HepG2 (cell line): ENCODE results near the gene OBI1. TPM values are rescaled to one million over a fixed set of nuclear protein-coding genes. Genes with fewer than 3 reads are reported as not detected.

Source experiments
- AGO2 ChIP-seq: fragments of 200-400 bp; formaldehyde crosslinking; optimal IDR thresholded peaks from 2 replicates; pipeline ENCODE3; 2017; ENCODE audit warnings: mild to moderate bottlenecking, low read depth, low read length, moderate library complexity
- CAMTA2 ChIP-seq: sonication (generic); formaldehyde crosslinking; IDR thresholded peaks from 2 replicates; pipeline ENCODE4 v1.4.0; 2020; ENCODE audit warnings: mild to moderate bottlenecking, missing genetic modification reagents, borderline replicate concordance
- DR1 ChIP-seq: sonication (generic); formaldehyde crosslinking; IDR thresholded peaks from 2 replicates; pipeline ENCODE4 v1.8.0; 2021; ENCODE audit warnings: mild to moderate bottlenecking, missing genetic modification reagents, inconsistent platforms
- GTF2F1 ChIP-seq: fragments of 150-350 bp; IDR thresholded peaks from 2 replicates; pipeline ENCODE4 v1.6.1; 2014; ENCODE audit warnings: low read length
- MAZ ChIP-seq, 2 experiments: sonication (generic) in 1 of 2; formaldehyde crosslinking in 1 of 2; IDR thresholded peaks; 2 replicates each; pipeline versions ENCODE4 v1.5.0 to v1.6.1; 2012 to 2020; ENCODE audit warnings: low read depth in 2 of 2, mild to moderate bottlenecking in 2 of 2, borderline replicate concordance in 1 of 2, improper control_type of control experiment in 1 of 2, low read length in 1 of 2, missing genetic modification reagents in 1 of 2, moderate library complexity in 1 of 2
- NR2F6 ChIP-seq, 2 experiments: IDR thresholded peaks; 2 replicates each; pipeline ENCODE4 v1.6.1; 2016; ENCODE audit warnings: antibody characterized with exemption in 1 of 2, mild to moderate bottlenecking in 1 of 2
- RBFOX2 ChIP-seq: fragments of 200-400 bp; formaldehyde crosslinking; IDR thresholded peaks from 2 replicates; pipeline ENCODE4 v1.6.1; 2017; ENCODE audit warnings: low read depth, mild to moderate bottlenecking, low read length
- SOX13 ChIP-seq, 3 experiments: fragments of 450-650 bp in 1 of 3; sonication (generic) in 1 of 3; formaldehyde crosslinking in 1 of 3; IDR thresholded peaks in 2 of 3; conservative IDR thresholded peaks in 1 of 3; 2 replicates each; pipeline versions ENCODE4 v1.5.0 to v1.6.1; 2016 to 2020; ENCODE audit warnings: antibody characterized with exemption in 1 of 3, mild to moderate bottlenecking in 1 of 3, missing compliant biosample characterization in 1 of 3, missing genetic modification reagents in 1 of 3, moderate library complexity in 1 of 3
- ZNF333 ChIP-seq: sonication (generic); formaldehyde crosslinking; IDR thresholded peaks from 2 replicates; pipeline ENCODE4 v1.4.0; 2020; ENCODE audit warnings: mild to moderate bottlenecking, missing genetic modification reagents, borderline replicate concordance
- ZSCAN31 ChIP-seq: sonication (generic); formaldehyde crosslinking; IDR thresholded peaks from 2 replicates; pipeline ENCODE4 v1.5.0; 2020; ENCODE audit warnings: low read depth, mild to moderate bottlenecking, missing genetic modification reagents
- polyA plus RNA-seq, 8 experiments: library from polyadenylated mRNA; depleted of rRNA in 3 of 8; stranded (reverse) in 7 of 8; unstranded in 1 of 8; fragments of >200 nt; fragmentation: Illumina TruSeq in 4 of 8; extraction: Trizol in 4 of 8; gene quantifications; 2 replicates each; pipeline versions ENCODE4 v1.2.1 to v1.2.3, GENCODE V29; 2011 to 2016; ENCODE audit warnings: low read depth in 4 of 8, missing spikeins in 1 of 8, mixed read lengths in 1 of 8; ENCODE audit not compliant: insufficient read depth in 1 of 8
- total RNA-seq, 5 experiments: library from RNA; depleted of rRNA; stranded (reverse); fragments of >200 nt; fragmentation: Illumina TruSeq; extraction: Trizol; gene quantifications; 2 replicates each; pipeline ENCODE4 v1.2.3, GENCODE V29; 2016; ENCODE audit warnings: low read depth in 1 of 5
- TF ChIP-seq, protein P1 (sequence below): sonication (generic); formaldehyde crosslinking; IDR thresholded peaks from 2 replicates; pipeline ENCODE4 v1.4.0; 2020; ENCODE audit warnings: mild to moderate bottlenecking, missing genetic modification reagents
- TF ChIP-seq, protein P2 (sequence below): IDR thresholded peaks from 2 replicates; pipeline ENCODE4 v1.6.1; 2016; ENCODE audit warnings: missing compliant biosample characterization, missing genetic modification reagents, borderline replicate concordance
- TF ChIP-seq, protein P3 (sequence below): IDR thresholded peaks from 2 replicates; pipeline ENCODE4 v1.6.1; 2016; ENCODE audit warnings: low read depth, missing genetic modification reagents, missing compliant biosample characterization
- TF ChIP-seq, protein P4 (sequence below): sonication (generic); formaldehyde crosslinking; IDR thresholded peaks from 2 replicates; pipeline ENCODE4 v1.5.1; 2020; ENCODE audit warnings: mild to moderate bottlenecking, missing genetic modification reagents, moderate library complexity

The OBI1 gene
- total and polyA plus RNA-seq, 2 of the 13 experiments (the other 11 are each of a cell fraction or from before 2014, with no cell fraction given), result 7.8 to 23.5 TPM

DNA sequence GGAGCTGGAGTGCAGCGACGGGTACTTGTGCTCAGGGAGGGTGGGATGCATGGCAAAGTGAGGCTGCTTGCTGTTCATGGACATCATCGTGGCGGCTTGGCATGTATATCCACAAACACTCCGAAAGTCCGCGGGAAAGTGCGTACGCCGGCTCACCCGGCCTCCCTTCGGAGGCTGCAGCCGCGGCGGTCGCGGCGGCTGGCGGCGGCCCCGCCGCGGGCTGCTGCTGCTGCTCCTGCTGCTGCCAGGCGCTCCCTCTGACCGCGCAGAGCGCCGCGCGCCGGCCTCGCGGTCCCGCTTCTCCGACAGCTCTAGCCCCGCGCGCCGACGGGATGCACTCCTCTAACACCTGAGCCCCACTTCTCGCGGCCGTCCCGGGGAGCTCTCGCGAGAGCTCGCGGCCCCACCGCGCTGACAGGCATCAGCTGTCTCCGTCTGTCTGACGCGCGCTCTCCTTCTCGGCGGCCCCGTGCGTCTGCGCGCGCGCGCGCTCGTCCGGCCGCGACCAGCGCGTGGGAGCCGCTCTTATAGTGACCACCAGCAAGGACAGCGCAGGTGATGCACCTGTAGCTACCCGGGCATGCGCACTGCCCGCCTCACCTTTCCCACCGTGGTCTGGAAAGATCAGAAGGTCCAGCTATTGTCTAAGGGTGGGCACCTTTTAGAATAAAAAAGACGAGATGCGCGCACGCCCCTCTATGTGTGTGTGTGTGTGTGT is 55.6 kb downstream of the OBI1 start, which contains the start of gene POU4F1 (continued):
- TF ChIP-seq AGO2, result no peak
- no peak for TF ChIP-seq NR2F6 (IDR thresholded peaks at IDR 0.05)
- TF ChIP-seq NR2F6 (CRISPR knock-in tag; IDR thresholded peaks at IDR 0.05), result 0 out of 2 replicates have a peak, but pooled peaks have one; percentile 13
- no peak for TF ChIP-seq GTF2F1
- TF ChIP-seq SOX13 (IDR thresholded peaks at IDR 0.05), result no peak
- TF ChIP-seq SOX13 (CRISPR knock-in tag; conservative IDR thresholded peaks at IDR 0.05 in 1 of 2, IDR thresholded peaks at IDR 0.05 in 1 of 2), result peak in 1 of 2 experiments; percentile 25; a peak in 1 of 4 replicates
- peak; percentile 57; the same call in 1 of the 2 replicates for TF ChIP-seq ZSCAN31 (CRISPR knock-in tag)
- TF ChIP-seq, protein P1, sequence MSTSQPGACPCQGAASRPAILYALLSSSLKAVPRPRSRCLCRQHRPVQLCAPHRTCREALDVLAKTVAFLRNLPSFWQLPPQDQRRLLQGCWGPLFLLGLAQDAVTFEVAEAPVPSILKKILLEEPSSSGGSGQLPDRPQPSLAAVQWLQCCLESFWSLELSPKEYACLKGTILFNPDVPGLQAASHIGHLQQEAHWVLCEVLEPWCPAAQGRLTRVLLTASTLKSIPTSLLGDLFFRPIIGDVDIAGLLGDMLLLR, result peak; percentile 37; the same call in 1 of the 2 replicates
- TF ChIP-seq ZNF333 (CRISPR knock-in tag), result no peak
- TF ChIP-seq, protein P2, sequence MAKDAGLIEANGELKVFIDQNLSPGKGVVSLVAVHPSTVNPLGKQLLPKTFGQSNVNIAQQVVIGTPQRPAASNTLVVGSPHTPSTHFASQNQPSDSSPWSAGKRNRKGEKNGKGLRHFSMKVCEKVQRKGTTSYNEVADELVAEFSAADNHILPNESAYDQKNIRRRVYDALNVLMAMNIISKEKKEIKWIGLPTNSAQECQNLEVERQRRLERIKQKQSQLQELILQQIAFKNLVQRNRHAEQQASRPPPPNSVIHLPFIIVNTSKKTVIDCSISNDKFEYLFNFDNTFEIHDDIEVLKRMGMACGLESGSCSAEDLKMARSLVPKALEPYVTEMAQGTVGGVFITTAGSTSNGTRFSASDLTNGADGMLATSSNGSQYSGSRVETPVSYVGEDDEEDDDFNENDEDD (CRISPR knock-in tag), result peak; percentile 71; the same call in 1 of the 2 replicates
- TF ChIP-seq, protein P3, sequence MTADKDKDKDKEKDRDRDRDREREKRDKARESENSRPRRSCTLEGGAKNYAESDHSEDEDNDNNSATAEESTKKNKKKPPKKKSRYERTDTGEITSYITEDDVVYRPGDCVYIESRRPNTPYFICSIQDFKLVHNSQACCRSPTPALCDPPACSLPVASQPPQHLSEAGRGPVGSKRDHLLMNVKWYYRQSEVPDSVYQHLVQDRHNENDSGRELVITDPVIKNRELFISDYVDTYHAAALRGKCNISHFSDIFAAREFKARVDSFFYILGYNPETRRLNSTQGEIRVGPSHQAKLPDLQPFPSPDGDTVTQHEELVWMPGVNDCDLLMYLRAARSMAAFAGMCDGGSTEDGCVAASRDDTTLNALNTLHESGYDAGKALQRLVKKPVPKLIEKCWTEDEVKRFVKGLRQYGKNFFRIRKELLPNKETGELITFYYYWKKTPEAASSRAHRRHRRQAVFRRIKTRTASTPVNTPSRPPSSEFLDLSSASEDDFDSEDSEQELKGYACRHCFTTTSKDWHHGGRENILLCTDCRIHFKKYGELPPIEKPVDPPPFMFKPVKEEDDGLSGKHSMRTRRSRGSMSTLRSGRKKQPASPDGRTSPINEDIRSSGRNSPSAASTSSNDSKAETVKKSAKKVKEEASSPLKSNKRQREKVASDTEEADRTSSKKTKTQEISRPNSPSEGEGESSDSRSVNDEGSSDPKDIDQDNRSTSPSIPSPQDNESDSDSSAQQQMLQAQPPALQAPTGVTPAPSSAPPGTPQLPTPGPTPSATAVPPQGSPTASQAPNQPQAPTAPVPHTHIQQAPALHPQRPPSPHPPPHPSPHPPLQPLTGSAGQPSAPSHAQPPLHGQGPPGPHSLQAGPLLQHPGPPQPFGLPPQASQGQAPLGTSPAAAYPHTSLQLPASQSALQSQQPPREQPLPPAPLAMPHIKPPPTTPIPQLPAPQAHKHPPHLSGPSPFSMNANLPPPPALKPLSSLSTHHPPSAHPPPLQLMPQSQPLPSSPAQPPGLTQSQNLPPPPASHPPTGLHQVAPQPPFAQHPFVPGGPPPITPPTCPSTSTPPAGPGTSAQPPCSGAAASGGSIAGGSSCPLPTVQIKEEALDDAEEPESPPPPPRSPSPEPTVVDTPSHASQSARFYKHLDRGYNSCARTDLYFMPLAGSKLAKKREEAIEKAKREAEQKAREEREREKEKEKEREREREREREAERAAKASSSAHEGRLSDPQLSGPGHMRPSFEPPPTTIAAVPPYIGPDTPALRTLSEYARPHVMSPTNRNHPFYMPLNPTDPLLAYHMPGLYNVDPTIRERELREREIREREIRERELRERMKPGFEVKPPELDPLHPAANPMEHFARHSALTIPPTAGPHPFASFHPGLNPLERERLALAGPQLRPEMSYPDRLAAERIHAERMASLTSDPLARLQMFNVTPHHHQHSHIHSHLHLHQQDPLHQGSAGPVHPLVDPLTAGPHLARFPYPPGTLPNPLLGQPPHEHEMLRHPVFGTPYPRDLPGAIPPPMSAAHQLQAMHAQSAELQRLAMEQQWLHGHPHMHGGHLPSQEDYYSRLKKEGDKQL, result no peak
- no peak for TF ChIP-seq MAZ (IDR thresholded peaks at IDR 0.05; ENCODE audit: borderline replicate concordance, low read depth, low read length)
- 0 out of 2 replicates have a peak, but pooled peaks have one; percentile 32 for TF ChIP-seq MAZ (CRISPR knock-in tag; IDR thresholded peaks at IDR 0.05; ENCODE audit: low read depth)
- TF ChIP-seq, protein P4, sequence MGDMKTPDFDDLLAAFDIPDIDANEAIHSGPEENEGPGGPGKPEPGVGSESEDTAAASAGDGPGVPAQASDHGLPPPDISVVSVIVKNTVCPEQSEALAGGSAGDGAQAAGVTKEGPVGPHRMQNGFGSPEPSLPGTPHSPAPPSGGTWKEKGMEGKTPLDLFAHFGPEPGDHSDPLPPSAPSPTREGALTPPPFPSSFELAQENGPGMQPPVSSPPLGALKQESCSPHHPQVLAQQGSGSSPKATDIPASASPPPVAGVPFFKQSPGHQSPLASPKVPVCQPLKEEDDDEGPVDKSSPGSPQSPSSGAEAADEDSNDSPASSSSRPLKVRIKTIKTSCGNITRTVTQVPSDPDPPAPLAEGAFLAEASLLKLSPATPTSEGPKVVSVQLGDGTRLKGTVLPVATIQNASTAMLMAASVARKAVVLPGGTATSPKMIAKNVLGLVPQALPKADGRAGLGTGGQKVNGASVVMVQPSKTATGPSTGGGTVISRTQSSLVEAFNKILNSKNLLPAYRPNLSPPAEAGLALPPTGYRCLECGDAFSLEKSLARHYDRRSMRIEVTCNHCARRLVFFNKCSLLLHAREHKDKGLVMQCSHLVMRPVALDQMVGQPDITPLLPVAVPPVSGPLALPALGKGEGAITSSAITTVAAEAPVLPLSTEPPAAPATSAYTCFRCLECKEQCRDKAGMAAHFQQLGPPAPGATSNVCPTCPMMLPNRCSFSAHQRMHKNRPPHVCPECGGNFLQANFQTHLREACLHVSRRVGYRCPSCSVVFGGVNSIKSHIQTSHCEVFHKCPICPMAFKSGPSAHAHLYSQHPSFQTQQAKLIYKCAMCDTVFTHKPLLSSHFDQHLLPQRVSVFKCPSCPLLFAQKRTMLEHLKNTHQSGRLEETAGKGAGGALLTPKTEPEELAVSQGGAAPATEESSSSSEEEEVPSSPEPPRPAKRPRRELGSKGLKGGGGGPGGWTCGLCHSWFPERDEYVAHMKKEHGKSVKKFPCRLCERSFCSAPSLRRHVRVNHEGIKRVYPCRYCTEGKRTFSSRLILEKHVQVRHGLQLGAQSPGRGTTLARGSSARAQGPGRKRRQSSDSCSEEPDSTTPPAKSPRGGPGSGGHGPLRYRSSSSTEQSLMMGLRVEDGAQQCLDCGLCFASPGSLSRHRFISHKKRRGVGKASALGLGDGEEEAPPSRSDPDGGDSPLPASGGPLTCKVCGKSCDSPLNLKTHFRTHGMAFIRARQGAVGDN (CRISPR knock-in tag), result peak; percentile 91
- TF ChIP-seq RBFOX2, result peak; percentile 52; the same call in 1 of the 2 replicates
- 0 out of 2 replicates have a peak, but pooled peaks have one; percentile 21 for TF ChIP-seq CAMTA2 (CRISPR knock-in tag)
- TF ChIP-seq DR1 (CRISPR knock-in tag), result no peak
